Measurements from ENCODE around the gene LAMC1.

LAMC1 gene

DNA sequence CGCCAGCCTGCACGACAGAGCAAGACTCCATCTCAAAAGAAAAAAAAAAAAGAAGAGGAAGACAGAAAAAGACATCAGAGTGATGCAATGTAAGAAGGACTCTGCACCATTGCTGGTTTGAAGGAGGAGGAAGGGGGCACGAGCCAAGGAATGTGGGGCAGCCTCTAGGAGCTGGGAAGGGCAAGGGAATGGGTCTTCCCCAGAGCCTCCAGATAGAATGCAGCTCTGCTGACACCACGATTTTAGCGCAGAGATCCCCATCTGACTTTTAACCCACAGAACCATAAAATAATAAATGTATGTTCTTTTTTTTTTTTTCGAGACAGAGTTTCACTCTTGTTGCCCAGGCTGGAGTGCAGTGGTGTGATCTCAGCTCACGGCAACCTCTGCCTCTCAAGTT is 129.0 kb downstream of the LAMC1 start:
- TF ChIP-seq, protein P1, sequence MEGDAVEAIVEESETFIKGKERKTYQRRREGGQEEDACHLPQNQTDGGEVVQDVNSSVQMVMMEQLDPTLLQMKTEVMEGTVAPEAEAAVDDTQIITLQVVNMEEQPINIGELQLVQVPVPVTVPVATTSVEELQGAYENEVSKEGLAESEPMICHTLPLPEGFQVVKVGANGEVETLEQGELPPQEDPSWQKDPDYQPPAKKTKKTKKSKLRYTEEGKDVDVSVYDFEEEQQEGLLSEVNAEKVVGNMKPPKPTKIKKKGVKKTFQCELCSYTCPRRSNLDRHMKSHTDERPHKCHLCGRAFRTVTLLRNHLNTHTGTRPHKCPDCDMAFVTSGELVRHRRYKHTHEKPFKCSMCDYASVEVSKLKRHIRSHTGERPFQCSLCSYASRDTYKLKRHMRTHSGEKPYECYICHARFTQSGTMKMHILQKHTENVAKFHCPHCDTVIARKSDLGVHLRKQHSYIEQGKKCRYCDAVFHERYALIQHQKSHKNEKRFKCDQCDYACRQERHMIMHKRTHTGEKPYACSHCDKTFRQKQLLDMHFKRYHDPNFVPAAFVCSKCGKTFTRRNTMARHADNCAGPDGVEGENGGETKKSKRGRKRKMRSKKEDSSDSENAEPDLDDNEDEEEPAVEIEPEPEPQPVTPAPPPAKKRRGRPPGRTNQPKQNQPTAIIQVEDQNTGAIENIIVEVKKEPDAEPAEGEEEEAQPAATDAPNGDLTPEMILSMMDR (IDR thresholded peaks at IDR 0.05) = no peak
- H3K4me3 ChIP-seq = no peak overlapping the region
- H3K27ac ChIP-seq = no peak overlapping the region
- no peak for DNase-seq (ENCODE audit: low spot score)

DNA sequence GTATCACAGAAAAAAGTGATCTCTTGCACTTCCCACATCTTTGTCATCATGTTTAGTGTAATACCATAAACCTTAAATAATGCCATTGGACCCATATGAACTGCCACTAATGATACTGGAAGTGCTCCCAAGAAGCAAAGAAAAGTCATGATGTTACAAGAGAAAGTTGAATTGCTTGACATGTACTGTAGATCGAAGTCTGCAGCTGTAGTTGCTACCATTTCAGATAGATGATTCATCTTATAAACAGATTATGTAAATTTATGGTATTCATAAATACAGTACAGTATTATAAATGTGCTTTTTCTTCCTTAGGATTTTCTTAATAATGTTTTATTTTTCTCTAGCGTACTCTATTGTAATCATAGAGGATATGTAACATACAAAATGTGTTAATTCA is 132.7 kb downstream of the LAMC1 start:
- TF ChIP-seq, protein P1 (IDR thresholded peaks at IDR 0.05) = no peak
- H3K4me3 ChIP-seq = no peak overlapping the region
- DNase-seq (ENCODE audit: low spot score) = no peak
- H3K27ac ChIP-seq = no peak overlapping the region

DNA sequence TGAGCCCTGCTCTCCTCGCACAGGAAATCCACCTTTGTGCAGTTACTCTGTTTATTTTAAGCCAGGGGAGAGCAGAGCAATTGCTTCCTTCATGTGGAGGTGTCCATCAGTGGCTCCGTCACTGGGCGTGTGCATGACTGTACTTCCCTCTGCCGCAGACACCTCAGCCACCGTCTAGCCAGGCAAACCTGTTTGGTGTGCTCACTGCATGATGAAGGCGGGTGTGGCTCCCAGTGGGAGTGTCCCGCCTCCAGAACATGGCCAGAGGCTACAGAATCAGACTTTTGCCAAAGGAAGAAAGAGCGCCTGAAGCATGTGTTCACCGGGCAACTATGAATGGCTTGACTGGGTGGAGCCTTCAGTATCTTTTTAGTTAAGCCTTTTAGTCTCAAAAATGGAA is 136.7 kb downstream of the LAMC1 start:
- TF ChIP-seq, protein P1 (IDR thresholded peaks at IDR 0.05) = no peak
- DNase-seq (ENCODE audit: low spot score) = no peak
- Histone ChIP-seq H3K4me3 (no peak overlapping the region), H3K27ac (no peak overlapping the region)

DNA sequence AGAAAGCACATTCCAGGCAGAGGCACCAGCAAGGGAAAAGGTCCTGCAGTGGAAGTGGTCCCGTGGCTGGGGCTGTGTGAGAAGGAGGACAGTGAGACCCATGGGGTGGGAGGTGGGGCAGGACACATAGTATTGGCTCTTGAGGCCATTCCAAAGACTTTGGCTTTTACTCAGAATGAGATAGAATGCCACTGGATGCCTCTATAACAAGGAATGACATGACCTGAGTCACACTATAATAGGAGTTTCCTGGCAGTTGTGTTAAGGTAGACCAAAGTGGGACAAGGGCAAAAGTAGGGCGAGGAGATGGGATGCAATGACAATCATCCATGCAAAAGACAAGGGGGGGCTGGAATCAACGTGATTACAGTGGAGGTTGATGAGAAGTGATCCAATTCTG is 138.2 kb downstream of the LAMC1 start:
- DNase-seq (ENCODE audit: low spot score) = no peak
- TF ChIP-seq, protein P1 (IDR thresholded peaks at IDR 0.05) = no peak
- Histone ChIP-seq H3K27ac (no peak overlapping the region), H3K4me3 (no peak overlapping the region)

DNA sequence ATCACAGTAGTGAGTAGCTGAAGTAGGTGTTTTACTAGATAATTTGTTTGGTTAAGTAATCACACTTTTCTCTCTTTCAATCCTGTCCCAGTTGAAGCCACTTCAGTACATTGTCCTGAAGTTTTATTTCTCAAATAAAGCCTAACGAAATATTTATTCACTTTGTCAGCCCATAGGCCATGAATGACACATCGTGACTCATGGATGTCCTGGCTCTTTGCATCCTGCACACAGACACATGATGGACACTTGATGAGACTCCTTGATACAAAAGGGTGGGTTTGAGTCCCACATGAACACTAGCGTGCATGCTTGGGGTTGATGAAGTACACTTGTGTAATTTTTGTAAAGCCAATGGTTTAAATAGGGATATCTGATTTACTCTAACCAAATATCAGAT is 140.1 kb downstream of the LAMC1 start:
- no peak for DNase-seq (ENCODE audit: low spot score)
- Histone ChIP-seq H3K4me3 (no peak overlapping the region), H3K27ac (no peak overlapping the region)
- TF ChIP-seq, protein P1 (IDR thresholded peaks at IDR 0.05) = no peak

DNA sequence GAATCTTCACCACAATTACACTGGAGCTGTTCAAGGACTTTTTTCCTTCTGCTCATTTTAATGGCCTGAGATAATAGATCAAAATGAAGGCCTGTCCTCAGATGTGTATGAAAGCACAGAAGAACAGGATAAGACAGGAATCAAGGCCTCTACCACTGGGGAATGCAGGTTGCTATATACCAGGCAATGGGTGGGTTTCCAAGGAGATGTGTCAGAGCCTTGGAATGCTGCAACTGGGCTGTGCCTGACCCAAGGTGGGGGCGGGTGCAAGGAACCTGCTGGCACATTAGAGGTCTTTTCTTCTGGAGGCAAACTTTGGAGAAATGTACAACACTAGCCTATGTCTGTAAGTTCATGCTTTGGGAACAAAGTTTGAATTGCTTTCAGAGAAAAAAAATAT is 141.1 kb downstream of the LAMC1 start:
- Histone ChIP-seq H3K4me3 (no peak overlapping the region), H3K27ac (no peak overlapping the region)
- TF ChIP-seq, protein P1 (IDR thresholded peaks at IDR 0.05) = no peak
- DNase-seq (ENCODE audit: low spot score) = no peak

DNA sequence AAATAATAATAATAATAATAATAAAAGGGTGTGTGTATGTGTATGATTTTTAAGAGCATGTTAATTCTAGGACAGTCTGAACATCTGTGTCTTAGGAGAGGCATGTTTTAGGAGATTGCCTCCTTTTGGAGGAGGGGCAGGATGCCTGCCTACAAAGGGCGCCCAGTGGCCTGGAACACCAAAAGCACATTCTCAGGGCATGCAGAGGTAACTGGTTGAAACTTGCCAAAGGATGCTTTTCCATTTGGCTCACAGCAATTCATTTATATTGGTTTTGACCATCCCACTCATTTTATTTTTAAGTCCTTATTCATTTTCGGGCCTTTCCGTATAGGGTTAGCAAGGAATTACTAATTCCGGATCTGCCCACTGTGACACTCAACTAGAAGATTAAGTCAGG is 141.7 kb downstream of the LAMC1 start:
- TF ChIP-seq, protein P1 (IDR thresholded peaks at IDR 0.05) = no peak
- DNase-seq (ENCODE audit: low spot score) = no peak
- no peak overlapping the region for H3K4me3 ChIP-seq

More for the DNA sequence above, 141.7 kb downstream of the LAMC1 start:
- no peak overlapping the region for H3K27ac ChIP-seq

All from coronary artery (tissue), 2 donors.